BLaER1 (cell line): ENCODE measurements around the gene CHD2.

ENCODE experiments used
- H3K27ac ChIP-seq: shearing (Covaris generic); formaldehyde crosslinking; 2 replicates; pipeline ENCODE4 v1.8.1; 2022
- H3K27me3 ChIP-seq: shearing (Covaris generic); formaldehyde crosslinking; 2 replicates; pipeline ENCODE4 v1.8.1; 2022
- H3K36me3 ChIP-seq: shearing (Covaris generic); formaldehyde crosslinking; 2 replicates; pipeline ENCODE4 v1.8.1; 2022
- H3K4me1 ChIP-seq: shearing (Covaris generic); formaldehyde crosslinking; 2 replicates; pipeline ENCODE4 v1.8.1; 2022
- H3K4me2 ChIP-seq: shearing (Covaris generic); formaldehyde crosslinking; 2 replicates; pipeline ENCODE4 v1.8.1; 2022
- H3K4me3 ChIP-seq: shearing (Covaris generic); formaldehyde crosslinking; 2 replicates; pipeline ENCODE4 v1.8.1; 2022
- H3K9ac ChIP-seq: shearing (Covaris generic); formaldehyde crosslinking; 2 replicates; pipeline ENCODE4 v1.8.1; 2022
- H3K9me3 ChIP-seq: shearing (Covaris generic); formaldehyde crosslinking; 2 replicates; pipeline ENCODE4 v1.8.1; 2022
- H4K20me1 ChIP-seq: shearing (Covaris generic); formaldehyde crosslinking; 2 replicates; pipeline ENCODE4 v1.8.1; 2022
- Cebpa-rat ChIP-seq: shearing (Covaris generic); IDR thresholded peaks from 2 replicates; pipeline ENCODE4 v1.8.1; 2022

CHD2 gene

GRCh38 chr15:92878593-92879053 lies 21.5 kb upstream of the CHD2 start:
- 0 out of 2 replicates have a peak, but pooled peaks cover 8% of the 10 kb centered on the region for H4K20me1 ChIP-seq
- H3K27me3 ChIP-seq, result no peaks in the 10 kb centered on the region
- no peak overlapping the region for H3K4me2 ChIP-seq
- no peaks in the 10 kb centered on the region for H3K36me3 ChIP-seq
- H3K4me1 ChIP-seq, result peaks cover 22% of the 10 kb centered on the region
- no peak overlapping the region for H3K9ac ChIP-seq
- H3K9me3 ChIP-seq, result no peaks in the 10 kb centered on the region
- TF ChIP-seq Cebpa-rat, result no peak
- no peak overlapping the region for H3K4me3 ChIP-seq
- H3K27ac ChIP-seq, result no peak overlapping the region

DNA sequence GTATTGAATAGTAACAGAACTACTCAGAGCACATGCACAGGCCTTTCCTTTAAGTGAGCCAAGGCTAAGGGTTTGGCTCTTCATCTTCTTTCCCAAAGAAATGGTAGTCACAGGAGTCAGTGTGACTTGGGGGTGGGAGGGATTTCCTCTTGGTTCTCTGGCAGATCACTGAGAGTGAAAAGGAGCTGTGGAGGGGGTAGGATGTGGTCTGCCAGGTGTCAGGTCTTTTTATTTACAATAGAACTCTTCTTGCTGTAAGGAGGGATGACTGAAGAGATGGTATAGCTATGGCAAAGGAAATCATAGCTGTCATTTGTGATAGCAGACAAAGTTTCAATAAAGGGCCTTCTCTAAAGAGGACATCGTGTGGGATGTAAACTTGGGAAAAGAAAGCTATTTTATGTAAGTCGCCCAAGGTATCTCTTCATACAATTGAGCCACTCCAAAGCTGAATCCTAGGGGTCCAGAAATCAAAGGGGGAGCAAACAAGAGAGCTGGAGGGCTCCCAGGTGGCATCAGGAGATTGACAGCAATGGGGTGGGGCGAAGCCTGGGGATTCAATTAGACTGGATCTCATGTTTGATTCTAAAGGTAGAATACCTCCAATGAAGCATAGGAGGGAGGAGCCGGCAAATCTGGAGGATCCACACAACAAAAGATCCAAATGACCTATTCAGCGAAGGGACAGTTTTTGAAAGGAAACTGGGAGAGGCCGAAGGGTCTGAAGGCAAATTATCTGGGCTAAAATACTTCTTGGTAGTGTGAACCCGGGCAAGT lies 20.0 kb upstream of the CHD2 start:
- Histone ChIP-seq H3K4me2 (peak overlapping the region; percentile 85), H3K9ac (no peak overlapping the region), H4K20me1 (peaks cover 23% of the 10 kb centered on the region), H3K9me3 (no peaks in the 10 kb centered on the region), H3K4me3 (no peak overlapping the region), H3K4me1 (peaks cover 22% of the 10 kb centered on the region), H3K27ac (no peak overlapping the region), H3K36me3 (no peaks in the 10 kb centered on the region), H3K27me3 (no peaks in the 10 kb centered on the region)
- no peak for TF ChIP-seq Cebpa-rat

DNA sequence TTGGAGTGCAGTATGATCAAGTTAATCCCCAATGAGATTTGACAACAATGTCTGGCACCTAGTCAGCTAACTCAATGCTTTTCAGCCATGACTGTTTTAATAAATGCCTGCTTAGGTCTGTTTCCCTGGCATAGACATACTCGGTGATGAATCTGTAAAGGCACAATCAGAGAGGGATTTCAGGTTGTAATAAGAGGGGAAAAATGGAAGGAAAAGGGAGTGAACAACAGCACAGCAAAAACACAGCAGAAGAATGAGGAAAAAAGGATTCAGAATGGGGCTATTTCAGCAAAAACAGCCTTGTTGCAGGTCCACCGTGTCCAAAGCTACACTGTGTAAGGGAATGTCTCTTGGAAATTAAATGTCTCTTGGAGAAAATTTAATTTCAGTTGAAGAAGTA lies 19.3 kb upstream of the CHD2 start:
- H3K36me3 ChIP-seq, result no peaks in the 10 kb centered on the region; the same call in 1 of the 2 replicates
- peak overlapping the region; percentile 80 for H3K27ac ChIP-seq
- no peak overlapping the region for H3K4me3 ChIP-seq
- H3K9me3 ChIP-seq, result no peaks in the 10 kb centered on the region
- TF ChIP-seq Cebpa-rat, result no peak
- H3K27me3 ChIP-seq, result no peaks in the 10 kb centered on the region
- H3K4me2 ChIP-seq, result peak overlapping the region; percentile 85
- H3K9ac ChIP-seq, result peak overlapping the region; percentile 74; the same call in 1 of the 2 replicates
- H3K4me1 ChIP-seq, result peaks cover 27% of the 10 kb centered on the region
- H4K20me1 ChIP-seq, result peaks cover 29% of the 10 kb centered on the region

DNA sequence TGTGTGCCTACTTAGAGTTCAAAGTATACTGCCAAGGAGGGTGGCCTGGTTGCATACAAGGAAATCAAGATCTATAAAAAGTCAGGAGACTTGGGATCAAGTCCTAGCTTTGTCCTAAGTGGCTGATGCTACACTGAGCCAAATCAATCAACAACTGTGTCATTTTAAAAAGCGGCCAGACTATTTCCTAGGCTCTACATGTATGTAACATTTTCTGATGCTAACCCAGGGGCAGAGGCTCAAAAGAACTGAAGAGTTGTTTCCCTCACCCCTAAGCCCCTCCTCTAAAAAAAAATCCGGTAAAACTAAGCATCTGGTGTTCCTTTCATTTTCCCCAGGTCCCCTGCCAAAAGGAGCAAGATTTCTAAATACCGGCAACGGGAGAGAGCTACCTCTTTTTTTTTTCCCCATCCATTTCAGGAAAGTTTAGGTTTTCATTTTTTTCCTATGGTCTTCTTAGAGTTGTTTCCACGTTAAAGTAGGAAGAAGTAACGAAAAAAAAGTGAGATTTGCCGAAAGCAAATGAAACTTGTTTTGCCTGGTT lies 18.8 kb upstream of the CHD2 start:
- Histone ChIP-seq H3K4me1 (peaks cover 32% of the 10 kb centered on the region), H3K27ac (peak overlapping the region; percentile 80), H3K9me3 (no peaks in the 10 kb centered on the region), H3K27me3 (no peaks in the 10 kb centered on the region), H3K36me3 (peaks cover 4% of the 10 kb centered on the region), H4K20me1 (peaks cover 34% of the 10 kb centered on the region), H3K4me2 (peak overlapping the region; percentile 85), H3K4me3 (peak overlapping the region; percentile 56), H3K9ac (peak overlapping the region; percentile 74)
- no peak for TF ChIP-seq Cebpa-rat

DNA sequence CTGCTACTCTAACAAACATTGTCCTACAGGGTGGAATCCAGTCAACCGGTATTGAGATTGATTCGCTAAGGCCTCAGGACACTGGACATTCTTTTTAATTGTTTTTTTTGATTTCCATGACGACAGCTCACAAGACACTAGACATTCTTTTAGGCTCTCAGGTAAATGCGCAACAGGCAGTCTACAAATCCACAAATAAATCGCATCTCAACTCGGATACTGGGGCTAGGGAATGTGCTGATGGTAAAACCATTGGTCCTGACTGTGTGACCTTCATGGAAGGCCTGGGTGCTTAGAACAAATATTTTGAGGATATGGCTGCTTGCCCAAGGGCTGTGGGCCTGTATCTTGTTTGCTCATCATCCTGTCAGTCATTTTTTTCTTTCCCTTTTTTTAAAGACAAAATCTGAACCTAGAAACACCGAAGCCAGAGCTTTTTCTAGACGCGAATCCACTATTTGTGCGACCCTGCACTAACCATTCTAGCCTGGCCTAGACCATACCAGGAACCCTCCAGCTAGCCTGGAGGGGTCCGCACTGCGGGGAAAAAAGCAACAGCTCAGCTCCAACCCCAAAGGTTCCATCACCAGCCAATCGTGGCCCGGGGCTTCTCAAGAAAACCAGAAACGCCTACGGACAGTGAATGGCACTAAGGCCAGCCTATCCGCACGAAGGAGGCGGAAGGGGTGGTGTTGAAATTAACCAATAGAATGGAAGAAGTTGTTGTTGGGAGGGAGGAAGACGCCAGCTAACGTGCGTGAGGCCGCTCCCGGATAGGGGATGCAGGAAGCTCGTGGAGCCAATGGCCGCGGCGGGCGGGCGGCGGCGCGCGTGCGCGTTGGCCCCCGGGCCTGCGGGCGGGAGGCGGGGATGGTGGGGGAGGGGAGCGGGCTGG lies 18.1 kb upstream of the CHD2 start:
- H3K4me1 ChIP-seq, result peaks cover 39% of the 10 kb centered on the region
- peak overlapping the region; percentile 98 for H3K4me3 ChIP-seq
- H3K9me3 ChIP-seq, result no peaks in the 10 kb centered on the region
- peak overlapping the region; percentile 85 for H3K4me2 ChIP-seq
- H4K20me1 ChIP-seq, result peaks cover 42% of the 10 kb centered on the region
- peak overlapping the region; percentile 100 for H3K9ac ChIP-seq
- H3K27ac ChIP-seq, result peak overlapping the region; percentile 100
- peaks cover 11% of the 10 kb centered on the region for H3K36me3 ChIP-seq
- no peaks in the 10 kb centered on the region for H3K27me3 ChIP-seq
- no peak for TF ChIP-seq Cebpa-rat

GRCh38 chr15:92882697-92883162 lies 17.4 kb upstream of the CHD2 start:
- H4K20me1 ChIP-seq, result peaks cover 49% of the 10 kb centered on the region
- H3K27ac ChIP-seq, result peak overlapping the region; percentile 100
- H3K4me3 ChIP-seq, result peak overlapping the region; percentile 98
- H3K9ac ChIP-seq, result peak overlapping the region; percentile 100
- H3K9me3 ChIP-seq, result no peaks in the 10 kb centered on the region
- peaks cover 46% of the 10 kb centered on the region for H3K4me1 ChIP-seq
- no peak for TF ChIP-seq Cebpa-rat
- peaks cover 18% of the 10 kb centered on the region for H3K36me3 ChIP-seq
- H3K4me2 ChIP-seq, result no peak overlapping the region
- H3K27me3 ChIP-seq, result no peaks in the 10 kb centered on the region

GRCh38 chr15:92883163-92883875 lies 16.8 kb upstream of the CHD2 start:
- Histone ChIP-seq H3K9me3 (no peaks in the 10 kb centered on the region), H3K27ac (peak overlapping the region; percentile 100), H3K27me3 (no peaks in the 10 kb centered on the region), H3K4me3 (peak overlapping the region; percentile 98), H3K36me3 (peaks cover 24% of the 10 kb centered on the region), H3K4me2 (peak overlapping the region; percentile 67), H4K20me1 (peaks cover 55% of the 10 kb centered on the region), H3K9ac (peak overlapping the region; percentile 100), H3K4me1 (peaks cover 52% of the 10 kb centered on the region)
- no peak for TF ChIP-seq Cebpa-rat

- TF ChIP-seq Cebpa-rat, result no peak
- Histone ChIP-seq H3K4me3 (peak overlapping the region; percentile 98), H4K20me1 (peaks cover 59% of the 10 kb centered on the region), H3K9me3 (no peaks in the 10 kb centered on the region; the same call in 1 of the 2 replicates), H3K4me1 (peaks cover 52% of the 10 kb centered on the region), H3K36me3 (peaks cover 30% of the 10 kb centered on the region), H3K27ac (peak overlapping the region; percentile 100), H3K9ac (peak overlapping the region; percentile 100), H3K27me3 (no peaks in the 10 kb centered on the region), H3K4me2 (peak overlapping the region; percentile 67)
Observed at GRCh38 chr15:92883876-92884435, 16.2 kb upstream of the CHD2 start.
